IPS-NIHi7 (cell line): ENCODE data around the gene MAD1L1.
A peak's percentile ranks its signal among the peaks of the same experiment; 100 is the strongest.
"Not testable (repeated sequence)": the region's sequence is repeated elsewhere in the genome, so short reads cannot be mapped to it uniquely, and the experiment has no call there.

Experiments
- DNase-seq: peaks from one replicate; pipeline ENCODE4 v3.0.0; 2012; ENCODE audit warnings: mixed read lengths; ENCODE audit errors: extremely low spot score

The MAD1L1 gene

GRCh38 chr7:1885465-1886226, 347.1 kb downstream of the MAD1L1 start:
- DNase-seq = no peak

- DNase-seq = no peak
Observed at GRCh38 chr7:1884583-1885350, 348.0 kb downstream of the MAD1L1 start.

- DNase-seq = peak; percentile 78
Observed at GRCh38 chr7:1883834-1884582, 348.7 kb downstream of the MAD1L1 start.

- peak; percentile 81 for DNase-seq
Observed at GRCh38 chr7:1883031-1883761, 349.5 kb downstream of the MAD1L1 start.

- no peak for DNase-seq
Observed at GRCh38 chr7:1882451-1882850, 350.3 kb downstream of the MAD1L1 start.

- DNase-seq = no peak
Observed at GRCh38 chr7:1881946-1882345, 350.8 kb downstream of the MAD1L1 start.

- DNase-seq = not testable (repeated sequence)
Observed at GRCh38 chr7:1876641-1877040, 356.1 kb downstream of the MAD1L1 start.

GRCh38 chr7:1875392-1876199, 357.1 kb downstream of the MAD1L1 start:
- not testable (repeated sequence) for DNase-seq

- not testable (repeated sequence) for DNase-seq
Observed at GRCh38 chr7:1874590-1875391, 358.0 kb downstream of the MAD1L1 start.

- DNase-seq = no peak
Observed at GRCh38 chr7:1873857-1874589, 358.7 kb downstream of the MAD1L1 start.

- DNase-seq = no peak
Observed at GRCh38 chr7:1873421-1873820, 359.3 kb downstream of the MAD1L1 start.

GRCh38 chr7:1873070-1873405, 359.7 kb downstream of the MAD1L1 start:
- DNase-seq = no peak

GRCh38 chr7:1872191-1873069, 360.3 kb downstream of the MAD1L1 start:
- DNase-seq = no peak

GRCh38 chr7:1869452-1870130, 363.2 kb downstream of the MAD1L1 start:
- DNase-seq = no peak

- DNase-seq = no peak
Observed at GRCh38 chr7:1868516-1869165, 364.1 kb downstream of the MAD1L1 start.

- DNase-seq = no peak
Observed at GRCh38 chr7:1867370-1868260, 365.1 kb downstream of the MAD1L1 start.
